Thoracic aorta (tissue), 2 donors: ENCODE measurements around the gene HECW1. TPM values are rescaled to one million over a fixed set of nuclear protein-coding genes. Genes with fewer than 3 reads are reported as not detected.

Experiments used
- ATAC-seq: fragments of 150-250 bp; one replicate; pipeline ENCODE4 v1.8.0; 2017; ENCODE audit warnings: low read depth; ENCODE audit not compliant: insufficient number of reproducible peaks, low FRiP score
- DNase-seq: peaks from one replicate; pipeline ENCODE4 v3.0.0-alpha.2; 2020; ENCODE audit warnings: low spot score
- H3K27ac ChIP-seq, 2 donors: fragments of 200-600 bp; sonication (generic); 1 replicate in 1 of 2; 2 replicates in 1 of 2; pipeline ENCODE4 v1.5.1; 2016; ENCODE audit warnings: mild to moderate bottlenecking in 2 of 2, moderate library complexity in 2 of 2
- H3K27me3 ChIP-seq: fragments of 200-600 bp; sonication (generic); replicated peaks from 2 replicates; pipeline ENCODE4 v1.6.0; 2016; ENCODE audit warnings: mild to moderate bottlenecking; ENCODE audit not compliant: insufficient read depth
- H3K36me3 ChIP-seq: fragments of 200-600 bp; sonication (generic); one replicate; pipeline ENCODE4 v1.5.1; 2016
- H3K4me1 ChIP-seq, 2 donors: fragments of 200-600 bp; sonication (generic); 1 replicate in 1 of 2; 2 replicates in 1 of 2; pipeline versions ENCODE4 v1.5.1 to v1.6.0; 2016; ENCODE audit warnings: low read depth in 2 of 2, mild to moderate bottlenecking in 1 of 2; ENCODE audit not compliant: control insufficient read depth in 1 of 2
- H3K4me3 ChIP-seq: fragments of 200-600 bp; sonication (generic); 2 replicates; pipeline ENCODE4 v1.5.1; 2016; ENCODE audit warnings: mild to moderate bottlenecking
- H3K9me3 ChIP-seq: fragments of 200-600 bp; sonication (generic); 2 replicates; pipeline ENCODE4 v1.5.1; 2016
- CTCF ChIP-seq: fragments of 200-600 bp; sonication (generic); IDR thresholded peaks from one replicate; pipeline ENCODE4 v1.5.1; 2019; ENCODE audit warnings: antibody characterized with exemption
- total RNA-seq, 2 donors: library from RNA; depleted of rRNA; stranded (reverse); fragments of >200 nt; gene quantifications; one replicate each; pipeline versions ENCODE4 v1.1.0 to v1.2.3, GENCODE V29; 2016

The HECW1 gene
- total RNA-seq, 2 donors from 2014 or later, result 0.28 to 2.3 TPM

GRCh38 chr7:43260980-43261878 is 148.8 kb downstream of the HECW1 start:
- H3K27me3 ChIP-seq, result no peaks in the 10 kb centered on the region
- TF ChIP-seq CTCF, result peak; percentile 84
- H3K9me3 ChIP-seq, result no peaks in the 10 kb centered on the region
- no peak overlapping the region for H3K4me3 ChIP-seq
- H3K4me1 ChIP-seq, result no peaks in the 10 kb centered on the region
- ATAC-seq (no peak), DNase-seq (peak; percentile 7)
- no peak overlapping the region for H3K27ac ChIP-seq
- no peaks in the 10 kb centered on the region for H3K36me3 ChIP-seq

- no peak overlapping the region for H3K4me3 ChIP-seq
- TF ChIP-seq CTCF, result no peak
- no peak for ATAC-seq
Observed at GRCh38 chr7:43265139-43265538, 152.7 kb downstream of the HECW1 start.

GRCh38 chr7:43273939-43274719 is 161.7 kb downstream of the HECW1 start:
- Histone ChIP-seq H3K4me3 (no peak overlapping the region), H3K36me3 (no peaks in the 10 kb centered on the region), H3K9me3 (no peaks in the 10 kb centered on the region), H3K27ac (no peak overlapping the region), H3K4me1 (peaks cover 5 to 14% of the 10 kb centered on the region in 2 donors), H3K27me3 (no peaks in the 10 kb centered on the region)
- no peak for TF ChIP-seq CTCF
- no peak for DNase-seq
- no peak for ATAC-seq

More at GRCh38 chr7:43265139-43265538, 152.7 kb downstream of the HECW1 start:
- DNase-seq, result no peak
- no peaks in the 10 kb centered on the region for H3K4me1 ChIP-seq
- no peaks in the 10 kb centered on the region for H3K36me3 ChIP-seq
- no peaks in the 10 kb centered on the region for H3K27me3 ChIP-seq
- H3K9me3 ChIP-seq, result no peaks in the 10 kb centered on the region
- no peak overlapping the region for H3K27ac ChIP-seq

GRCh38 chr7:43274752-43275151 is 162.3 kb downstream of the HECW1 start:
- ATAC-seq (no peak), DNase-seq (no peak)
- no peaks in the 10 kb centered on the region for H3K27me3 ChIP-seq
- no peak for TF ChIP-seq CTCF
- H3K27ac ChIP-seq, result no peak overlapping the region
- H3K4me3 ChIP-seq, result no peak overlapping the region
- no peaks in the 10 kb centered on the region for H3K9me3 ChIP-seq
- H3K4me1 ChIP-seq, result peaks cover 5 to 14% of the 10 kb centered on the region in 2 donors
- no peaks in the 10 kb centered on the region for H3K36me3 ChIP-seq

- no peaks in the 10 kb centered on the region for H3K36me3 ChIP-seq
- no peak for TF ChIP-seq CTCF
- peaks cover 5 to 14% of the 10 kb centered on the region in 2 donors for H3K4me1 ChIP-seq
- H3K27me3 ChIP-seq, result no peaks in the 10 kb centered on the region
- no peak overlapping the region for H3K27ac ChIP-seq
- DNase-seq (no peak), ATAC-seq (no peak)
- no peaks in the 10 kb centered on the region for H3K9me3 ChIP-seq
- H3K4me3 ChIP-seq, result no peak overlapping the region
Observed at GRCh38 chr7:43276547-43276946, 164.1 kb downstream of the HECW1 start.
